ENCODE data around the gene NOTCH2NLA. TPM values are rescaled to one million over a fixed set of nuclear protein-coding genes. Genes with fewer than 3 reads are reported as not detected.
"Not testable (repeated sequence)": the region's sequence is repeated elsewhere in the genome, so short reads cannot be mapped to it uniquely, and the experiment has no call there.

The NOTCH2NLA gene
- total RNA-seq, 4 donors from 2014 or later: 3.3 to 54.9 (median 19.1) TPM

DNA sequence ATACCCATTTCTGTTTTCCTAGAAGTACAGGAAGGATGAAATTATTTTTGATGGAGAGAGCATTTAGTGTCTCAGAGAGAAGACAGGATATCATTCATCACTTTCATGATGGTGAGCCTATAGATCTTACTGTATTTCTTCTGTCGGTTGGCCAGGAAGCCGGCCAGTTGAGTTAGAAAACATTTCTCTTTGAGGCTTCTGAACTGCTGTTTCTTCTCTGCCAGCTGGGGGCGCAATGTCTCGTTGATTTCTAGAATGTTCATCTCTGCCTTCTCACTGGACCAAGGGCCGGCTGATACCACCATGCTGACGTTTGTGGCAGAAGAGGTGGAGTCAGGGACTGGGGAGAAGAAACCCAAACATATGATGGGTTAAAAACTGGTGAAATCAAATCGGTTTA is 84.4 kb downstream of the NOTCH2NLA start, which contains the start of gene NBPF10:
Gene NBPF10 (minus strand): TSS at position 340 of the 400 bp plus-strand sequence. CDS start 35 bp downstream, at position 305.
- H3K36me3 ChIP-seq; DNase-seq; ATAC-seq; H3K4me1 ChIP-seq; intact Hi-C loops (cut with DNase I; ENCODE audit: low total_unique reads); in situ Hi-C loops (cut with MboI; ENCODE audit: low sequenced_read_pairs in 4 of 4); H3K4me3 ChIP-seq; H3K27me3 ChIP-seq; H3K27ac ChIP-seq; H3K9me3 ChIP-seq: not testable (repeated sequence)
- TF ChIP-seq, protein P1, sequence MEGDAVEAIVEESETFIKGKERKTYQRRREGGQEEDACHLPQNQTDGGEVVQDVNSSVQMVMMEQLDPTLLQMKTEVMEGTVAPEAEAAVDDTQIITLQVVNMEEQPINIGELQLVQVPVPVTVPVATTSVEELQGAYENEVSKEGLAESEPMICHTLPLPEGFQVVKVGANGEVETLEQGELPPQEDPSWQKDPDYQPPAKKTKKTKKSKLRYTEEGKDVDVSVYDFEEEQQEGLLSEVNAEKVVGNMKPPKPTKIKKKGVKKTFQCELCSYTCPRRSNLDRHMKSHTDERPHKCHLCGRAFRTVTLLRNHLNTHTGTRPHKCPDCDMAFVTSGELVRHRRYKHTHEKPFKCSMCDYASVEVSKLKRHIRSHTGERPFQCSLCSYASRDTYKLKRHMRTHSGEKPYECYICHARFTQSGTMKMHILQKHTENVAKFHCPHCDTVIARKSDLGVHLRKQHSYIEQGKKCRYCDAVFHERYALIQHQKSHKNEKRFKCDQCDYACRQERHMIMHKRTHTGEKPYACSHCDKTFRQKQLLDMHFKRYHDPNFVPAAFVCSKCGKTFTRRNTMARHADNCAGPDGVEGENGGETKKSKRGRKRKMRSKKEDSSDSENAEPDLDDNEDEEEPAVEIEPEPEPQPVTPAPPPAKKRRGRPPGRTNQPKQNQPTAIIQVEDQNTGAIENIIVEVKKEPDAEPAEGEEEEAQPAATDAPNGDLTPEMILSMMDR (IDR thresholded peaks at IDR 0.05 in 4 of 5, conservative IDR thresholded peaks at IDR 0.05 in 1 of 5): peak in 1 of 5 experiments; percentile 41

Other genes with a start within 250 kb of the NOTCH2NLA start
- 1,000 to 10,000 TPM; 1,815 to 2,839 (median 2,202) TPM for gene TXNIP, start 232.4 kb downstream of the NOTCH2NLA start, total RNA-seq
- 100 to 1,000 TPM; 274 to 585 (median 420) TPM for gene HJV, start 207.3 kb downstream of the NOTCH2NLA start, total RNA-seq
- gene NBPF10, start 84.2 kb downstream of the NOTCH2NLA start, total RNA-seq: 1 to 10 TPM in 1 of 4 donors, under 1 TPM in 3; 0.55 to 4.0 (median 0.94) TPM

Measured in gastrocnemius medialis (tissue), 4 donors.